Small intestine (tissue), 7 donors: Measurements from ENCODE around the gene ZFAND2A. TPM values are rescaled to one million over a fixed set of nuclear protein-coding genes. Genes with fewer than 3 reads are reported as not detected.
"Not testable (repeated sequence)": the region's sequence is repeated elsewhere in the genome, so short reads cannot be mapped to it uniquely, and the experiment has no call there.

Experiments
- DNase-seq, 2 donors: peaks; one replicate each; pipeline versions ENCODE4 v3.0.0 to v3.0.0-alpha.2; 2013
- FAIRE-seq: peaks from 2 replicates; lab custom pipeline; 2012; peaks lifted over from hg19 to GRCh38; lab: Jason Lieb, UNC
- H3K27ac ChIP-seq, 3 donors: one replicate each; pipeline ENCODE4 v1.5.1; 2013; ENCODE audit warnings: low read length in 2 of 3, mild to moderate bottlenecking in 2 of 3, control low read depth in 1 of 3, inconsistent platforms in 1 of 3, low read depth in 1 of 3, moderate library complexity in 1 of 3
- H3K27me3 ChIP-seq, 3 donors: one replicate each; pipeline ENCODE4 v1.6.1; 2013; ENCODE audit warnings: low read length in 3 of 3, inconsistent platforms in 1 of 3; ENCODE audit not compliant: control insufficient read depth in 3 of 3, insufficient read depth in 3 of 3
- H3K36me3 ChIP-seq, 3 donors: one replicate each; pipeline ENCODE4 v1.6.1; 2013; ENCODE audit warnings: low read length in 3 of 3, inconsistent platforms in 1 of 3, low read depth in 1 of 3, mild to moderate bottlenecking in 1 of 3, moderate library complexity in 1 of 3; ENCODE audit not compliant: control insufficient read depth in 3 of 3, insufficient read depth in 2 of 3
- H3K4me1 ChIP-seq, 3 donors: one replicate each; pipeline ENCODE4 v1.6.1; 2013; ENCODE audit warnings: low read length in 2 of 3, inconsistent platforms in 1 of 3, low read depth in 1 of 3, mild to moderate bottlenecking in 1 of 3, moderate library complexity in 1 of 3; ENCODE audit not compliant: control insufficient read depth in 3 of 3, insufficient read depth in 2 of 3
- H3K4me3 ChIP-seq, 3 donors: one replicate each; pipeline ENCODE4 v1.5.1; 2013; ENCODE audit warnings: low read length in 3 of 3, control low read depth in 1 of 3, inconsistent platforms in 1 of 3, low read depth in 1 of 3, mild to moderate bottlenecking in 1 of 3, moderate library complexity in 1 of 3
- H3K9me3 ChIP-seq, 2 donors: one replicate each; pipeline ENCODE4 v1.6.1; 2013; ENCODE audit warnings: low read depth in 1 of 2, low read length in 1 of 2; ENCODE audit not compliant: control insufficient read depth in 2 of 2, insufficient read depth in 1 of 2
- whole genome bisulfite sequencing, 3 donors: extraction: QIAGEN DNeasy Blood & Tissue Kit; methylation state at CpG; one replicate each; pipeline ENCODE4 v1.1.7; 2013; 5-methylcytosine and 5-hydroxymethylcytosine counted together
- polyA plus RNA-seq, 4 donors: library from polyadenylated mRNA; stranded (reverse) in 3 of 4; unstranded in 1 of 4; fragments of 200-250 nt in 3 of 4; fragments of 120-200 nt in 1 of 4; gene quantifications; one replicate each; pipeline versions ENCODE4 v1.2.1 to v1.2.3, GENCODE V29; 2013
- donor health status: healthy with polysubstance abuse.
- donor health status: control.
- donor health status: control.
- donor health status: Bipolar disorder and iron deficiency.
- donor health status: healthy.

Gene ZFAND2A
- polyA plus RNA-seq, 4 donors, result 18.7 to 84.5 (median 50.5) TPM

- no peaks in the 10 kb centered on the region for H3K4me1 ChIP-seq
- H3K9me3 ChIP-seq, result no peaks in the 10 kb centered on the region
- FAIRE-seq (no peak), DNase-seq (peak in 1 of 2 donors; percentile 25)
- H3K36me3 ChIP-seq, result no peaks in the 10 kb centered on the region
- peaks cover 0 to 17% (median 0%) of the 10 kb centered on the region in 3 donors for H3K27me3 ChIP-seq
- no peak overlapping the region for H3K4me3 ChIP-seq
- no peak overlapping the region for H3K27ac ChIP-seq
- 47 to 48% (median 47%) methylated on average over 15 of the region's 15 CpGs for WGBS, 3 donors
Measured at GRCh38 chr7:1197997-1198625, 38.1 kb upstream of the ZFAND2A start.

DNA sequence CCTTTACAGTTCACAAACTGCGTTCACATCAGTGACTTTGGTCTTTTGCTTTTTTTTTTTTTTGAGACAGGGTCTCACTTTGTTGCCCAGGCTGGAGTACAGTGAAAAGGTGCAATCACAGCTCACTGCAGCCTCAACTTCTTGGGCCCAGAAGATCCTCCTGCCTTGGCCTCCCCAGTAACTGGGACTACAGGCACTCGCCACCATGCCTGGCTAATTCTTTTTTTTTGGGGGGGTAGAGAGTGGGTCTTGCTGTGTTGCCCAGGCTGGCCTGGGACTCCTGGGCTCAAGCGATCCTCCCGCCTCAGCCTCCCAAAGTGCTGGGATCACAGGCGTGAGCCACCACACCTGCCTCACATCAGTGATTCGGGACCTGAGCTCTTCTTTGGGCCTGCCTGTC is 37.0 kb upstream of the ZFAND2A start:
- no peak for DNase-seq
- Histone ChIP-seq H3K4me1 (no peaks in the 10 kb centered on the region), H3K36me3 (no peaks in the 10 kb centered on the region), H3K27me3 (peaks cover 0 to 25% (median 0%) of the 10 kb centered on the region in 3 donors), H3K4me3 (no peak overlapping the region), H3K27ac (no peak overlapping the region), H3K9me3 (no peaks in the 10 kb centered on the region)
- no peak for FAIRE-seq
- 73 to 92% (median 77%) methylated on average over 6 of the region's 6 CpGs for WGBS, 3 donors

GRCh38 chr7:1196441-1196840 is 36.4 kb upstream of the ZFAND2A start:
- H3K27me3 ChIP-seq, result peaks cover 0 to 25% (median 0%) of the 10 kb centered on the region in 3 donors
- not testable (repeated sequence) for DNase-seq

DNA sequence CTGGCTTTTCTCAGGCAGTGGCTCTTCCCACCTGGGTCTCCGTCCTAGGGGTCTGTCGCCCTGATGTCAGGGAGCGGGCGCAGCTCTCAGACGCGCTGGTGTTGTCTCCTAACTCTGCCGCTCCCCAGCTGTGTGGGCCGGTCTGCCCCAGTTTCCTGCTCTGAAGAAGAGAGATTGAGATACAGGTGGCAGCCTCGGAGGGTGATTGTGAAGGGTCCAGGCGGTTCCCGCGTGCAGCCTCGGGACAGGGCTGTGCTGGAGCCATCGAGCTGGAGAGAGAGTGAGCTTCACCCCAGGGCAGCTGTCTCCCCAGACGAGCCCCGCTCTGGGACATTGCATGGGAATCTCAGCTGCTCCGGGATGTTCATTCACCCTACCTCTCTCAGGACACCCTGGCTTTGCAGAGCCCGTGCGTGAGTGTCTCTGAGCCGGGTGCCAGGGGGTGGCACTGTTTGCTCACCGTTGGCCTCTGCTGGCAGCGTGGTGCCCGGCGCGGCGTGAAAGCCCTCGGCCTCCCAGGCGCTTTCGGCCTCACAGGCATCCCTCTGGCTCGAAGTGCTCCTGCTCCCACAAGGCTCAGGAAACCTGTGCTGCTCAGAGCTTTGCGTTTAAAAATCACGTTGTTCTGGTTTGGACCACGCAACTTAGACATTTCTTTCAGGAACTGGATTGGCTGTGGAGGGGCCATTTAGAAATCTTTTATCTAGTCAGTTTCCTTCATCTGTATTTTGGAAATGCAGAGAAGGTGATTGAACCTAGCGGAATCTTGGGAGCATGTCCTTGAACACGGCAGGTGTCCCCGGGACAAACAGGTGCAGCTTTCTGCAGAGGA is 33.8 kb upstream of the ZFAND2A start:
- 25 to 39% (median 28%) methylated on average over 35 to 36 of the region's 36 CpGs for WGBS, 3 donors
- no peak for FAIRE-seq
- Histone ChIP-seq H3K4me3 (no peak overlapping the region), H3K27ac (no peak overlapping the region), H3K36me3 (no peaks in the 10 kb centered on the region), H3K4me1 (no peaks in the 10 kb centered on the region), H3K9me3 (no peaks in the 10 kb centered on the region), H3K27me3 (peaks cover 0 to 29% (median 0%) of the 10 kb centered on the region in 3 donors)
- DNase-seq, result peak; percentile 18 to 54

More at GRCh38 chr7:1196441-1196840, 36.4 kb upstream of the ZFAND2A start:
- 6 to 43% (median 15%) methylated on average over 1 to 2 of the region's 4 CpGs for WGBS, 3 donors
- H3K36me3 ChIP-seq, H3K27ac ChIP-seq, FAIRE-seq, H3K4me3 ChIP-seq, H3K4me1 ChIP-seq, H3K9me3 ChIP-seq: not testable (repeated sequence)

GRCh38 chr7:1192171-1192676 is 32.2 kb upstream of the ZFAND2A start:
- Histone ChIP-seq H3K27me3 (peaks cover 0 to 29% (median 0%) of the 10 kb centered on the region in 3 donors), H3K4me1 (no peaks in the 10 kb centered on the region), H3K4me3 (no peak overlapping the region), H3K27ac (no peak overlapping the region), H3K36me3 (no peaks in the 10 kb centered on the region), H3K9me3 (no peaks in the 10 kb centered on the region)
- WGBS, 3 donors, result 40 to 60% (median 54%) methylated on average over 15 of the region's 15 CpGs
- FAIRE-seq (no peak), DNase-seq (no peak)

DNA sequence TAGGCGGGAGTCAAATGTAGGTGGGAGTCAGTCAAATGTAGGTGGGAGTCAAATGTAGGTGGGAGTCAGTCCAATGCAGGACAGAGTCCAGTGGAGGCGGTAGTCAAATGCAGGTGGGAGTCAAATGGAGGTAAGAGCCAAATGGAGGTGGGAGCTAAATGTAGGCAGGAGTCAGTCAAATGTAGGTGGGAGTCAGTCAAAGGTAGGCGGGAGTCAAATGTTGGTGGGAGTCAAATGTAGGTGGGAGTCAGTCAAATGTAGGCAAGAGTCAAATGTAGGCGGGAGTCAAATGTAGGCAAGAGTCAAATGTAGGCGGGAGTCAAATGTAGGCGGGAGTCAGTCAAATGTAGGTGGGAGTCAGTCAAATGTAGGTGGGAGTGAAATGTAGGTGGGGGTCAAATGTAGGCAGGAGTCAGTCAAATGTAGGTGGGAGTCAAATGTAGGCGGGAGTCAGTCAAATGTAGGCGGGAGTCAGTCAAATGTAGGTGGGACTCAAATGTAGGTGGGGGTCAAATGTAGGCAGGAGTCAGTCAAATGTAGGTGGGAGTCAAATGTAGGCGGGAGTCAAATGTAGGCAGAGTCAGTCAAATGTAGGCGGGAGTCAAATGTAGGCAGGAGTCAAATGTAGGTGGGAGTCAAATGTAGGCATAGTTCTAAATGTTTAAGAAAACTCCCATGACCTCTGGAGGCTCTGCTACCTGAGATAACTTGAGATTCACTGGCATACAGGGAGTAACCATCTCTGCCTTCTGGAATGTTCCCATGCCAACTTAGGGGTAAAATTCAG is 30.2 kb upstream of the ZFAND2A start:
- FAIRE-seq (no peak), DNase-seq (no peak)
- Histone ChIP-seq H3K4me3 (no peak overlapping the region), H3K27ac (no peak overlapping the region), H3K36me3 (no peaks in the 10 kb centered on the region), H3K9me3 (no peaks in the 10 kb centered on the region), H3K27me3 (peaks cover 0 to 36% (median 0%) of the 10 kb centered on the region in 3 donors), H3K4me1 (no peaks in the 10 kb centered on the region)
- WGBS, 3 donors, result 91 to 93% (median 93%) methylated on average over 10 of the region's 10 CpGs

DNA sequence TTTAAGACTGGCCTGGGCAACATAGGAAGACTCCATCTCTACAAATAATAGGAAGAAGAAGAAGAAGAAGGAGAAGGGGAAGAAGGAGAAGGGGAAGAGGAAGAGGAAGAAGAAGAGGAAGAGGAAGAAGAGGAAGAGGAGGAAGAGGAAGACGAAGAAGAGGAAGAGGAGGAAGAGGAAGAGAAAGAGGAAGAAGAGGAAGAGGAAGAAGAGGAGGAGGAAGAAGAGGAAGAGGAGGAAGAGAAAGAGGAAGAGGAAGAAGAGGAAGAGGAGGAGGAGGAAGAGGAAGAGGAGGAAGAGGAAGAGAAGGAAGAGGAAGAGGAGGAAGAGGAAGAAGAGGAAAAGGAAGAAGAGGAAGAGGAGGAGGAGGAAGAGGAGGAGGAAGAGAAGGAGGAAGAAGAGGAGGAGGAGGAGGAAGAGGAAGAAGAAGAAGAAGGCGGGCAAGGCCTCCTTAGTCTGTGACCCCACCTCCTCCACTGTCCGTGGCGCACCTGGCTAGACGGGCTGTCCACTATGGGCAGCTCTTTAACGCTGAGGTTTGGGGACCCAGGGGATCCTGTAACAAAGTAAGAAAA is 28.8 kb upstream of the ZFAND2A start:
- Histone ChIP-seq H3K27ac (no peak overlapping the region), H3K36me3 (no peaks in the 10 kb centered on the region), H3K4me3 (no peak overlapping the region), H3K4me1 (no peaks in the 10 kb centered on the region), H3K9me3 (no peaks in the 10 kb centered on the region), H3K27me3 (peaks cover 0 to 31% (median 0%) of the 10 kb centered on the region in 3 donors)
- 73 to 88% (median 86%) methylated on average over 5 to 6 of the region's 6 CpGs for WGBS, 3 donors
- DNase-seq, result no peak
- no peak for FAIRE-seq

DNA sequence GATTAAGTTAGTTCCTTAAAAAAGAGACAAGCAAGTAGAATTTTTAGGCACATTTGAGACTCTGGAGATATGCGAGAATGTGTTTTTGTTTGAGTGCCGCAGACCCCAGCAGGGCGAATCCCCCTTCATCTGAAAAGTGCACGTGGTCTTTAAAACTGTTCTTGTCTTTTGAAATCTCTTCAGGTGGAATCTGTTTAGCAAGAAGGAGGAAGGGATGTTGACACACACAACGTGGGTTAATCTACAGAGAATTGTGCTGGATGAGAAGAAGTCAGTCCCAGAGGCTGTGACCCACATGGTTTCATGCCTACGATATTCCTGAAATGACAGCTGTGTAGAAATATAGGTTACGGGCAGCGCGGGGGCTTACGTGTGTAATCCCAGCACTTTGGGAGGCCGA is 27.1 kb upstream of the ZFAND2A start:
- FAIRE-seq, result no peak

More for the DNA sequence above, 27.1 kb upstream of the ZFAND2A start:
- no peak for DNase-seq
- Histone ChIP-seq H3K4me1 (no peaks in the 10 kb centered on the region), H3K27me3 (peaks cover 0 to 18% (median 0%) of the 10 kb centered on the region in 3 donors), H3K36me3 (no peaks in the 10 kb centered on the region), H3K27ac (no peak overlapping the region), H3K4me3 (no peak overlapping the region), H3K9me3 (no peaks in the 10 kb centered on the region)
- 82 to 84% (median 82%) methylated on average over 11 of the region's 11 CpGs for WGBS, 3 donors
